GM18861 (cell line): ENCODE results near the gene NMBR.
A peak's percentile ranks its signal among the peaks of the same experiment; 100 is the strongest.
"Not testable (repeated sequence)": the region's sequence is repeated elsewhere in the genome, so short reads cannot be mapped to it uniquely, and the experiment has no call there.

Experiments
- ATAC-seq: cut with Tn5 transposase; IDR thresholded peaks from one replicate; pipeline ENCODE4 v1.9.1; 2021; ENCODE audit not compliant: unreplicated experiment

The NMBR gene

DNA sequence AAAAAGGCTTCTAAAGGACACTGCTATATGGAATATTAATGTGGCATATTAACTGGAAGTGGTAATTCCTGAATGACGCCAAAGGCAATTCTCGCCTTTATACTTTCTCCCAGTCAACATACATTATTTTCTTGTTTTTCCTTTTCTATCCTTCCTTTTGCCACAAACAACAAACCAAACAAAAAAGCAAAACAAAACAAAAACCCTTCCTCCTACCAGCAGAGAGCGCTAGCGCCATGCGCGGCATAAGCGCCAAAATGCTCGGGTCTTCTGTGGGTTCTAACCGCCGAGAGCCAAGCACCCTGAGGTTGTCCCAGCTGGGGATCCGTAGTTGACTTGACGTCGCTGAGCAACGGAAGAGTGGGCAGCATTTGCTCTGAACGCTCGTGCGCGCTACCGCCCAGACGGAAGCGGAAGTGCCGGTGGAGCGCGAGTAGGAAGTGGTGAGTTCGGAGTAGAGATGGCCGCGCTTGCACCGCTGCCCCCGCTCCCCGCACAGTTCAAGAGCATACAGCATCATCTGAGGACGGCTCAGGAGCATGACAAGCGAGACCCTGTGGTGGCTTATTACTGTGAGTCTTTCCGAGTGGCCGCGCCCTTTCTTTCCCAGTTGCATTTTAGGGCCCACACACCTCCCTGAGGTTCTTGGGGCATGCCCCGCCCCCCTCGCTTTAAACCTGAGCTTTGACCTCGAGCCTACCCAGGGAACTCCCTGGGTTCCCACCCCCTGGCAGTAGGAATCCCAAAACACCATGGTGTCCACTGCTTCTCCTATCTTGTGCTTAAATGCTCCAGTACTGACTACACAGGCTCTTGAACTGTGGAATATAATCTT lies at the start of gene NMBR, which contains the start of gene VTA1:
TSS of gene NMBR (minus strand) at position 295 of the 835 bp plus-strand sequence. CDS start 58,464 bp downstream, outside the sequence.
TSS of gene VTA1 (plus strand) at position 436 of the 835 bp plus-strand sequence. CDS start at position 461, 25 bp downstream.
- ATAC-seq, result peak; percentile 98

- ATAC-seq, result no peak
Observed at GRCh38 chr6:142195862-142196541, 49.1 kb upstream of the NMBR start.

DNA sequence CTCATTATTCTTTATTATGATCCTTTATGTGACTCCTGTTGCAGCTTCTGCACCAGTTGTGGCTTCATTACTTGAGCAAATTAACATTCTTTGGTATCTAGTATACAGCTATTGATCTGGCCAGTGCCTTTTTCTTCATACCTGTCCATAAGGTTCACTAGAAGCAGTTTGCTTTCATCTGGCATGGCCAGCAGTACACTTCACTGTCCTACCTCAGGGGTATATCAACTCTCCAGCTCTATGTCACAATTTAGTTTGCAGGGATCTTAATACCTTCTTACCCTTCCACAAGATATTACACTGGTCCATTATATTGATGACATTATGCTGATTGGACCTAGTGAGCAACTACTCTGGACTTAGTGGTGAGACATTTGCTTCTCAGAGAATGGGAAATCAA lies 46.7 kb upstream of the NMBR start:
- no peak for ATAC-seq

DNA sequence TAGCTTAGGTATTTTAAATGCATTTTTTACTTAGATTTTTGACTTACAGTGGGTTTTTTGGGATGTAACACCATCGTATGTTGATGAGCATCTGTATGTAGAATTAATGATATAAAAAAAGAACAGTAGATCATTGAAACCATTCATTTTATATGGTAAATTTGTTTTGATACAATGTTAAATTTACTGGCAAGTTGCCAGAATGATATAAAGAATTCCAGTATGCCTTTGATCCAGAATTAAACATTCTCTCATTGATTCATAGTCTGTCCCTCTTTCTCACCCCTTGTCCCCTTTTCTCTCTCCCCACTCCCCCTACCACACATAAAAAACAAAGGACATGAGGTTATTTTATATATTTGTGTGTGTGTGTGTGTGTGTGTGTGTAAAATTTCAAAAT lies 45.4 kb upstream of the NMBR start:
- no peak for ATAC-seq

DNA sequence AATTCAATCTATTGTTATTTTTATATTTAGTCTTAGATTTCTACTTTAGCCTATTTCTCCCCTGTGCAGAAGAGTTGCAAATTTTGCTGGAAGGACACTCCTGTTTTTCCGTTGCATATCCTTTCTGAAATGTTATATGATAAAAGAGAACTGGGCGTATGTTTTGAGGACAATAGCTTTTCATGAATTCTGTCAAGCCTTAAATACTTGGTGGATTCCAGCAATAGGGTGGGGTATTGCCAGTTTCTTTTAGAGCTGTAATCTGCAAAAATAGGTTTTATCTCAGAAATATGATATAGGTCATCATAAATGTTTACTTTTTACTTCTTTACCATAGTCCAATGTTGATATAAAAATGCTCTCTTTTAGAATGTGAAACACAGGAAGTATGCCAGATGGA lies 42.1 kb upstream of the NMBR start:
- ATAC-seq, result no peak

GRCh38 chr6:142188341-142188740 lies 41.4 kb upstream of the NMBR start:
- not testable (repeated sequence) for ATAC-seq

DNA sequence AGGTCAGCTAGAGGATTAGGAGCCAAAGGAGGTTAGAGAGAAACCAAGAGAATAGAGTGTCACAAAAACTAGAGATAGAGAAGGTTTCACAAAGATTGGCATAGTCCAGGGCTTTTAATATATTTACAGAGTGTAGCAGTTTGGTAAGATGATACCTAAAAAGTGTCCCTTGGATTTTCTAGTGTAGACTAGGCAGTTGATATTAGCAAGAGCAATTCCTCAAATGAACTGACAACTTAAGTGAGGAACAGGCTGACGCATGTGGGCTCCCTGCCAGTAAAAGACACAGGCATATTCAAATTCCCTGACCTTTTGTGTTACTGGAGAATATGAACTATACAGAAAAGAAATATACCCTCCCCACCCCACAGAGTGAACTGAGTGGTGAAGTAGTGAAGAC lies 40.3 kb upstream of the NMBR start:
- no peak for ATAC-seq

GRCh38 chr6:142185641-142186040 lies 38.7 kb upstream of the NMBR start:
- no peak for ATAC-seq

GRCh38 chr6:142184307-142184706 lies 37.4 kb upstream of the NMBR start:
- no peak for ATAC-seq

GRCh38 chr6:142183351-142183750 lies 36.4 kb upstream of the NMBR start:
- ATAC-seq, result no peak

GRCh38 chr6:142182004-142182403 lies 35.1 kb upstream of the NMBR start:
- ATAC-seq, result no peak

DNA sequence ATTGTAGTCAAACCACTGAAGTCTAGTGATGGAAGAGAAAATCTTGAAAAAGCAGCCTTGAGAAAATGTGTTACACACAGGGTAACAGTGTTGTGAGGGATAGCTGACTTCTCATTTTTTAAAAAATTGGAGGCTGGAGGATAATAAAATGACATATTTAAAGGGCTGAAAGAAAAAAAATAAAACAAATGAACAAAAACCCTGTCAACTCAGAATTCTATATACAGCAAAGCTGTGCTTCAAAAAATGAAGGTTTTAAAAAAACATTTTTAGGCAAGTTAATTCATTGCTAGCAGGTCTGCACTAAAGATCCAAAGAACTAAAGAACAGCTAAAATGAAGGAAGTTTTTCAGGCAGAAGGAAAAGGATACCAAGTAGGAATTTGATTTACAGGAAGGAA lies 31.2 kb upstream of the NMBR start:
- no peak for ATAC-seq

DNA sequence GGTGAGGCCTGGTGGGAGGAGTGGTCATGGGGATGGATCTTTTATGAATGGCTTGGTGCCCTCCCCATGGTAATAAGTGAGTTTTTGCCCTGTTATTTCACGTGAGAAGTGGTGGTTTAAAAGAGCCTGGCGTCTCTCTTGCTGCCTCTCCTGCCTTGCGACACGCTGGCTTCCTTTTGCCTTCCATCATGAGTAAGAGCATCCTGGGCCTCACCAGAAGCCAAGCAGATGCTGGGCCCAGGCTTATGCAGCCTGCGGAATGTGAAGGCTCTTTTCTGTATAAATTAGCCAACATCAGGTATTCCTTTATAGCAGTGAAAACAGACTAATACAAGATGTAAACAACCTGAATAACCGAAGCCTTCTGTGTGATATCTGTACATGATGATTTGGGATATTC lies 27.8 kb upstream of the NMBR start:
- ATAC-seq, result no peak

GRCh38 chr6:142173980-142174379 lies 27.1 kb upstream of the NMBR start:
- ATAC-seq, result no peak

- ATAC-seq, result no peak
Observed at GRCh38 chr6:142172758-142173157, 25.8 kb upstream of the NMBR start.

DNA sequence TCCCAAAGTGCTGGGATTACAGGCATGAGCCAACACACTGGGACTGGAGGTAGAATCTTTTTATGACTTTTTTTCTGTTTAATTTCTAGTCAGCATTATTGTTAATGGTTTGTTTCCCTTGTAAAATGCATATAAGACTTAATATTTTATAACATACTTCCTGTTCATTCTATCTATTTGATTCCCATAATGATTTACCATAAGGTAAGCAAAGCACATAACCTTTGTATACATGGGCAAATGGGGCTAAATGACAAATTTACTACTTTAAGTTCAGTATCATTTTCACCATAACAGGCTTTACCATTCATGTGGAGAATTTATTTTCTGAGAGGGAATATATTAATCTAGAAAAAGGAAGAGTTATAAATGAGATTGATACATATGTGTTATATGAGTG lies 24.4 kb upstream of the NMBR start:
- no peak for ATAC-seq

- no peak for ATAC-seq
Observed at GRCh38 chr6:142167486-142167885, 20.6 kb upstream of the NMBR start.

- ATAC-seq, result no peak
Observed at GRCh38 chr6:142167071-142167470, 20.1 kb upstream of the NMBR start.

DNA sequence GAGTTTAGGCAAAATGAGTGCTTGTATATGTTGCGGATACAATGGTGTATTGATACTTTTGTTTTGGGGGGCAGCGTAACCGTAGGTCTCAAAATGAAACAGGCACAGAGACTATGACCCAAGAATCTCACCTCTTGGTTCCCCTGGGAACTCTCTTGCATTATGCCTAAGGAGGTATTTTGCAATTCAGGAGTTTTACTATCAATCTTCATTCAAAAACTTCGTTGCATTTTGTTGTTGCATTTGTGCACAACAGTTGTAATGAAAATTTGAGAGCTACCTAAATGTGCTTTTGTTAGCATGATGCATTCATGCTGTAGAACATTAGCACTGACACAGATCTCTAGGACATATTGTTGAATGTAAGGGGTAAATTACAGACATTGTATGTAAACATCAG lies 18.3 kb upstream of the NMBR start:
- ATAC-seq, result no peak

DNA sequence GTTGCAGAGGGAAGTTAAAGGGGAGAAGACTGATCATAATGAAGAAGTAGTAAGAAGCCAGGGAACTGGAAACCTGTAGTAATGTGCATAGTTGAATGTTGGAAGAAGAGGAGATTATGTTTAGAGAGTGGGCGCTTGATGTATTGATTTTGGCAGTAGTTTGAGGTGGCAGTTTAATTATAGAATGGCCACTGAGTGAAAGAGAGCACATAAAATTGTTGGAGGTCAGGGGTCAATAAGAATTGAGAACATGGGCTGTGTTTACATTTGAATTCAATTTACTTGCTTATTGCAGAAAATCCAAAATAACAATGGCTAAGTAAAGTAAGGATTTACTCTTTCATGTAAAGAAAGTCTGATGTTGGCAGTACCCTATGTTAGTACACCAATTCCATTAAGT lies 15.9 kb upstream of the NMBR start:
- ATAC-seq, result no peak

DNA sequence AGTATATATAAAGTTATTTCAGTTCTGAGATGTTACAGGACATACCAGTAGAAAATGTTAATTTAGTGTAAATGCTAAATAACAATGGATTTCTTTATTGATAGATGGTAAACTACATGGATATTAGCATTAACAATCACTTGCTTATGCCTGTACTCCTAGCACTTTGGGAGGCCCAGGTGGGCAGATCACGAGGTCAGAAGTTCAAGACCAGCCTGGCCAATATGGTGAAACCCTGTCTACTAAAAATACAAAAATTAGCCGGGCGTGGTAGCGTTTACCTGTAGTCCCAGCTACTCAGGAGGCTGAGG lies 9.8 kb upstream of the NMBR start:
- ATAC-seq, result not testable (repeated sequence)
